NCI-H446 (cell line): Measurements from ENCODE around the gene DISP2.

ENCODE experiments used
- DNase-seq, 2 experiments: peaks; one replicate each; lab custom pipeline; 2025; lab: John Stamatoyannopoulos, UW

The DISP2 gene

GRCh38 chr15:40342416-40343320, 15.4 kb upstream of the DISP2 start:
- no peak for DNase-seq

GRCh38 chr15:40343512-40343911, 14.5 kb upstream of the DISP2 start:
- no peak for DNase-seq

- no peak for DNase-seq
These were observed 13.8 kb upstream of the DISP2 start for GRCh38 chr15:40344217-40344616.

GRCh38 chr15:40344631-40345120, 13.3 kb upstream of the DISP2 start:
- peak; percentile 26 to 63 for DNase-seq

- DNase-seq, result no peak
These were observed 12.7 kb upstream of the DISP2 start for GRCh38 chr15:40345225-40345866.

GRCh38 chr15:40345867-40346578, 12.0 kb upstream of the DISP2 start:
- no peak for DNase-seq

- no peak for DNase-seq
These were observed 11.2 kb upstream of the DISP2 start for GRCh38 chr15:40346579-40347558.

GRCh38 chr15:40347559-40348473, 10.2 kb upstream of the DISP2 start:
- no peak for DNase-seq

- no peak for DNase-seq
These were observed 9.5 kb upstream of the DISP2 start for GRCh38 chr15:40348474-40348870.

GRCh38 chr15:40349163-40349562, 8.9 kb upstream of the DISP2 start:
- no peak for DNase-seq

- no peak for DNase-seq
These were observed 5.6 kb upstream of the DISP2 start for GRCh38 chr15:40352281-40352901.

GRCh38 chr15:40353697-40354096, 4.3 kb upstream of the DISP2 start:
- DNase-seq, result peak in 1 of 2 experiments; percentile 67

GRCh38 chr15:40354408-40355171, 3.4 kb upstream of the DISP2 start:
- peak; percentile 92 to 95 for DNase-seq

GRCh38 chr15:40355976-40356585, 1.9 kb upstream of the DISP2 start:
- DNase-seq, result no peak

- no peak for DNase-seq
These were observed 773 bp upstream of the DISP2 start for GRCh38 chr15:40357246-40357645.

GRCh38 chr15:40358471-40359353, 693 bp downstream of the DISP2 start:
- peak in 1 of 2 experiments; percentile 44 for DNase-seq

GRCh38 chr15:40360015-40360414, 2.0 kb downstream of the DISP2 start:
- no peak for DNase-seq
